ENCODE data around the gene FAM107B. TPM values are rescaled to one million over a fixed set of nuclear protein-coding genes. Genes with fewer than 3 reads are reported as not detected.

Gene FAM107B
- total and polyA plus RNA-seq, 2 of the 4 experiments (the other 2 are of a cell fraction) = 26.4 to 27.1 TPM

DNA sequence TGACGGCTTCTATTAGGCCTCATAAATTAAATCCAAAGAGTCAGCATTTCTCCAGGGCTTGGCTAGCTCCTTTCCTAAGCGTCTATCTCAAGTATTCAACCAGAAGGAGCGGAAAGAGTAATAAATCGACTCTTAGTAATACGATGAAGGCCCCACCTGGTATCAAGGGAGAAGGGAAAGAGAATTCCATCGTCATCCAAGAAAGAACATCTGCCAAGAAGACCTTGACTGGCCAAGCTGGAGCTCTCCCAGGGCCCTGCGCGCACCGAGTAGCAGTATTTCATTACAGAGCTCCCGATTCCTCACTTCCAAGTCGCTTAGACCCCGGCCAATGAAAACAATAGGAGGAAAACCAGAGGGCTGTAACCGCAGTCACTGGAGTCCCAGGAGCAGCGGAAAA lies 266.0 kb downstream of the FAM107B start:
- BruUV-seq (replicated peaks) = no TSS peak
- Histone ChIP-seq H3K9me1 (ENCODE audit: insufficient read depth, low read length) (no peaks in the 10 kb centered on the region), H2BK120ac (ENCODE audit: low read depth, low read length) (no peak overlapping the region), H2BK15ac (ENCODE audit: low read depth, low read length) (no peak overlapping the region), H4K8ac (ENCODE audit: low read depth in 2 of 2, low read length in 2 of 2) (no peak overlapping the region; a peak in 1 of 4 replicates), H4K91ac (ENCODE audit: insufficient read depth, low read depth, low read length) (no peak overlapping the region), H3K9me3 (ENCODE audit: control insufficient read depth, insufficient read depth, low read length) (no peaks in the 10 kb centered on the region; the same call in 1 of the 2 replicates), H3K79me1 (ENCODE audit: low read depth in 1 of 2, low read length in 2 of 2) (peaks cover 0 to 9% of the 10 kb centered on the region in 2 experiments; a peak in 3 of 4 replicates), H2AK5ac (ENCODE audit: low read depth, low read length) (no peak overlapping the region), H2BK20ac (ENCODE audit: low read depth, low read length) (no peak overlapping the region), H2BK5ac (ENCODE audit: low read depth, low read length, poor library complexity, severe bottlenecking) (no peak overlapping the region), H3K18ac (ENCODE audit: low read depth, low read length) (no peak overlapping the region), H2AK9ac (replicated peaks; ENCODE audit: low read depth, low read length, poor library complexity) (no peak overlapping the region), H3K36me3 (ENCODE audit: control insufficient read depth, insufficient read depth, low read length) (peaks cover 16% of the 10 kb centered on the region), H3K4me1 (ENCODE audit: control insufficient read depth, insufficient read depth, low read length) (no peaks in the 10 kb centered on the region), H2AFZ (replicated peaks; ENCODE audit: low read length, poor library complexity) (no peak overlapping the region), H4K20me1 (ENCODE audit: insufficient read depth, low read length) (no peaks in the 10 kb centered on the region), H3K14ac (replicated peaks; ENCODE audit: low read depth, low read length) (no peak overlapping the region), H3K27ac (ENCODE audit: insufficient read depth, low read length) (no peak overlapping the region), H4K5ac (ENCODE audit: low read depth, low read length) (no peak overlapping the region), H3K9ac (ENCODE audit: low read depth, low read length) (no peak overlapping the region), H3K4ac (ENCODE audit: low read depth, low read length) (no peak overlapping the region), H3K4me3 (ENCODE audit: insufficient read depth, low read depth, low read length) (no peak overlapping the region), H3K56ac (ENCODE audit: extremely low read depth, insufficient read depth, low read length) (no peak overlapping the region), H3K23ac (ENCODE audit: low read depth, low read length) (no peak overlapping the region), H3K4me2 (ENCODE audit: low read depth, low read length) (no peak overlapping the region), H3K27me3 (ENCODE audit: control insufficient read depth, insufficient read depth, low read length) (no peaks in the 10 kb centered on the region)
- no peak for DNase-seq
- TF ChIP-seq BHLHE40 (IDR thresholded peaks at IDR 0.05; ENCODE audit: low read depth, low read length) (no peak), SMC3 (IDR thresholded peaks at IDR 0.05; ENCODE audit: low read depth, low read length) (no peak), POLR2A (IDR thresholded peaks at IDR 0.05; ENCODE audit: low read depth, low read length) (no peak), CEBPB (IDR thresholded peaks at IDR 0.05; ENCODE audit: low read depth, low read length) (no peak), MAFK (IDR thresholded peaks at IDR 0.05; ENCODE audit: low read depth, low read length) (no peak), RCOR1 (IDR thresholded peaks at IDR 0.05; ENCODE audit: insufficient replicate concordance, low read length) (no peak), MAZ (IDR thresholded peaks at IDR 0.05; ENCODE audit: borderline replicate concordance, low read depth, low read length) (no peak), RFX5 (IDR thresholded peaks at IDR 0.05; ENCODE audit: low read depth, low read length) (no peak), NFE2L2 (IDR thresholded peaks at IDR 0.05; ENCODE audit: low read depth, low read length) (no peak), RAD21 (IDR thresholded peaks at IDR 0.05; ENCODE audit: low read length) (no peak)
- TF ChIP-seq, protein P1, sequence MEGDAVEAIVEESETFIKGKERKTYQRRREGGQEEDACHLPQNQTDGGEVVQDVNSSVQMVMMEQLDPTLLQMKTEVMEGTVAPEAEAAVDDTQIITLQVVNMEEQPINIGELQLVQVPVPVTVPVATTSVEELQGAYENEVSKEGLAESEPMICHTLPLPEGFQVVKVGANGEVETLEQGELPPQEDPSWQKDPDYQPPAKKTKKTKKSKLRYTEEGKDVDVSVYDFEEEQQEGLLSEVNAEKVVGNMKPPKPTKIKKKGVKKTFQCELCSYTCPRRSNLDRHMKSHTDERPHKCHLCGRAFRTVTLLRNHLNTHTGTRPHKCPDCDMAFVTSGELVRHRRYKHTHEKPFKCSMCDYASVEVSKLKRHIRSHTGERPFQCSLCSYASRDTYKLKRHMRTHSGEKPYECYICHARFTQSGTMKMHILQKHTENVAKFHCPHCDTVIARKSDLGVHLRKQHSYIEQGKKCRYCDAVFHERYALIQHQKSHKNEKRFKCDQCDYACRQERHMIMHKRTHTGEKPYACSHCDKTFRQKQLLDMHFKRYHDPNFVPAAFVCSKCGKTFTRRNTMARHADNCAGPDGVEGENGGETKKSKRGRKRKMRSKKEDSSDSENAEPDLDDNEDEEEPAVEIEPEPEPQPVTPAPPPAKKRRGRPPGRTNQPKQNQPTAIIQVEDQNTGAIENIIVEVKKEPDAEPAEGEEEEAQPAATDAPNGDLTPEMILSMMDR (conservative IDR thresholded peaks at IDR 0.05; ENCODE audit: low read depth, low read length) = no peak
- TF ChIP-seq, protein P2, sequence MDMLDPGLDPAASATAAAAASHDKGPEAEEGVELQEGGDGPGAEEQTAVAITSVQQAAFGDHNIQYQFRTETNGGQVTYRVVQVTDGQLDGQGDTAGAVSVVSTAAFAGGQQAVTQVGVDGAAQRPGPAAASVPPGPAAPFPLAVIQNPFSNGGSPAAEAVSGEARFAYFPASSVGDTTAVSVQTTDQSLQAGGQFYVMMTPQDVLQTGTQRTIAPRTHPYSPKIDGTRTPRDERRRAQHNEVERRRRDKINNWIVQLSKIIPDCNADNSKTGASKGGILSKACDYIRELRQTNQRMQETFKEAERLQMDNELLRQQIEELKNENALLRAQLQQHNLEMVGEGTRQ (IDR thresholded peaks at IDR 0.05; ENCODE audit: low read depth, low read length) = no peak
- TF ChIP-seq, protein P3, sequence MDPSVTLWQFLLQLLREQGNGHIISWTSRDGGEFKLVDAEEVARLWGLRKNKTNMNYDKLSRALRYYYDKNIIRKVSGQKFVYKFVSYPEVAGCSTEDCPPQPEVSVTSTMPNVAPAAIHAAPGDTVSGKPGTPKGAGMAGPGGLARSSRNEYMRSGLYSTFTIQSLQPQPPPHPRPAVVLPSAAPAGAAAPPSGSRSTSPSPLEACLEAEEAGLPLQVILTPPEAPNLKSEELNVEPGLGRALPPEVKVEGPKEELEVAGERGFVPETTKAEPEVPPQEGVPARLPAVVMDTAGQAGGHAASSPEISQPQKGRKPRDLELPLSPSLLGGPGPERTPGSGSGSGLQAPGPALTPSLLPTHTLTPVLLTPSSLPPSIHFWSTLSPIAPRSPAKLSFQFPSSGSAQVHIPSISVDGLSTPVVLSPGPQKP (IDR thresholded peaks at IDR 0.05; ENCODE audit: borderline replicate concordance, low read depth, low read length) = no peak
- in situ Hi-C loops (cut with MboI; ENCODE audit: low sequenced_read_pairs) = loop anchor here (25.0 kb wide), 1 partner anchor 579 kb away; the partner anchor contains the start of genes ACBD7 and RPP38
- 98% methylated on average over 8 of the region's 14 CpGs; no CpG with 5 or more reads in 1 of the 2 experiments for WGBS, 2 experiments (ENCODE audit: extremely low coverage in 2 of 2, insufficient read length in 1 of 2)
- CTCF ChIA-PET = no interaction called here
- intact Hi-C loops (cut with micrococcal nuclease) = no loop called here
- POLR2A ChIA-PET (ENCODE audit: unreplicated experiment) = interaction anchor here (0.6 kb wide), 1 partner anchor 444 kb away, joined by 3 read pairs; no protein-coding TSS in a partner anchor
- dilution Hi-C loops (cut with HindIII; ENCODE audit: low sequenced_read_pairs, unreplicated experiment) = no loop called here
- no peak for ATAC-seq (ENCODE audit: low read depth)

All from IMR-90 (cell line).